Memory B cell (primary cell): ENCODE data around the gene RPRM.

Experiments used
- ATAC-seq: fragments of 150-1000 bp; cut with Tn5 transposase; 2 replicates; pipeline ENCODE4 v1.10.0; 2021; ENCODE audit warnings: low read depth, mild to moderate bottlenecking, moderate library complexity
- DNase-seq, 2 donors: peaks; one replicate each; pipeline ENCODE4 v3.0.0; 2022; ENCODE audit warnings: low spot score in 2 of 2
- H3K27ac Mint-ChIP-seq: one replicate; pipeline ENCODE4 v1.8.0; 2022; ENCODE audit warnings: mild to moderate bottlenecking, moderate library complexity, mixed read lengths
- H3K27me3 Mint-ChIP-seq: one replicate; pipeline ENCODE4 v1.8.0; 2022; ENCODE audit warnings: mixed read lengths
- H3K36me3 Mint-ChIP-seq: one replicate; pipeline ENCODE4 v1.8.0; 2022; ENCODE audit warnings: mild to moderate bottlenecking, mixed read lengths
- H3K4me1 Mint-ChIP-seq: one replicate; pipeline ENCODE4 v1.8.0; 2022; ENCODE audit warnings: mixed read lengths
- H3K4me3 Mint-ChIP-seq: one replicate; pipeline ENCODE4 v1.8.0; 2022; ENCODE audit warnings: mild to moderate bottlenecking, moderate library complexity, mixed read lengths
- H3K9me3 Mint-ChIP-seq: one replicate; pipeline ENCODE4 v1.8.0; 2022; ENCODE audit warnings: mixed read lengths

Gene RPRM

GRCh38 chr2:153432381-153432780 lies 46.2 kb downstream of the RPRM start:
- Mint-ChIP-seq H3K9me3 (peaks cover 2% of the 10 kb centered on the region), H3K27me3 (no peaks in the 10 kb centered on the region), H3K4me3 (no peak overlapping the region), H3K4me1 (no peaks in the 10 kb centered on the region), H3K36me3 (no peaks in the 10 kb centered on the region), H3K27ac (no peak overlapping the region)
- ATAC-seq, result no peak
- no peak for DNase-seq

- no peaks in the 10 kb centered on the region for H3K4me1 Mint-ChIP-seq
- H3K9me3 Mint-ChIP-seq, result no peaks in the 10 kb centered on the region
- ATAC-seq (no peak), DNase-seq (no peak)
- no peak overlapping the region for H3K27ac Mint-ChIP-seq
- H3K36me3 Mint-ChIP-seq, result no peaks in the 10 kb centered on the region
- no peak overlapping the region for H3K4me3 Mint-ChIP-seq
- H3K27me3 Mint-ChIP-seq, result no peaks in the 10 kb centered on the region
Measured at GRCh38 chr2:153431114-153431513, 47.4 kb downstream of the RPRM start.
